Right ventricle myocardium inferior (tissue), 1 donor: ENCODE measurements around the gene MYOM3. TPM values are rescaled to one million over a fixed set of nuclear protein-coding genes. Genes with fewer than 3 reads are reported as not detected.

Experiments
- ATAC-seq: fragments of 200-7000 bp; cut with Tn5 transposase; one replicate; pipeline ENCODE4 v1.9.1; 2020; ENCODE audit warnings: mild to moderate bottlenecking, moderate library complexity
- DNase-seq: peaks from one replicate; pipeline ENCODE4 v3.0.0; 2021; ENCODE audit errors: missing footprints
- intact Hi-C: fragments of 100-400 bp; cut with DNase I; formaldehyde crosslinking; loops from one replicate; pipeline ENCODE4 v1.11.0; 2022
- long read RNA-seq: library from polyadenylated mRNA; unstranded; transcript quantifications from one replicate; pipeline ENCODE4 v2.0.0, GENCODE V29; 2021
- total RNA-seq: library from RNA; stranded (reverse); fragmentation: NEBNext Ultra II Directional; extraction: Animal tissue kit (Norgen Biotek cat#: 25700); gene quantifications from one replicate; pipeline ENCODE4 v1.2.1, GENCODE V29; 2021
- donor health status: DM: no; HTN: yes; CAD: no; lungs with severe emphysema.

Gene MYOM3
- 403 TPM for total RNA-seq
- long read RNA-seq, full-length matches to known transcripts = 55 of 294 reads
- long read RNA-seq, partial matches to known transcripts = 224 of 294 reads
- long read RNA-seq, other reads (novel, unspliced or antisense) = 15 of 294 reads

DNA sequence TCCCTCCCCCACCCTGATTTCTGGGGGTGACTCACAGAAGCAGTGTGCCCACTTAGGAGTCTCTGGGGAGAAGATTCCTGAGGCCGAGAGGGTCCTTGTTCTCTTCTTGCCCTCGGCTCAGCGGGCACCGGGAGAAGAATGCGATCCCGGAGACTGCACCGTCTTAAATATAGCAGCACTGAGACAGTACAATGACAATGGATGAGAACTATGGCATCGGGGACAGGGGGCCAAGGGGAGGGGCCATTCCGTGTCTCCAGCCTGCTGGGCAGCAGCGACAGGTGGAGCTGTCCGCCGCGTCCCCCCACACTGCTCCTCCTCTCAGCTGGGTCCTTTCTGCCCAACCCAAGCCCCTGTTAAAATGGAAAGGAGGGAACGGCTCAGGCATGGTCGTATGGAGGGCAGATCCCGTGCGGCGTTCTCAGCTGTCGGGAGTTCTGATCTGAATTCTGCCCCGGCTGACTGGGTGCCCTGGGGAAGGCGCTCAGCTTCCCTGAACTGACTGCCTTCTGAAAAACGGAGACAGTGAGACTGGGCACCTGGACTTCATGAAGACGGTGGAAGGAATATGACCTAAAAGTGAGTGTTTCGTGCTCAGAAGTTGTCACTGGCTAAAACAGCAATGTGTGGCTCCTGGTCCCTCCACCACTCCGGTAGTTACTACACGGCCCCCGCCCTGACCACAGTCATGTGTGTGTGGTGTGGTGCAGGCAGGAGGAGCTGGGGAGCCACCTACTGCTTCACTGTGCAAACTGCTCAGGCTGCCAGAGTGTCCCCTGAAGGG is at the start of gene MYOM3:
TSS of gene MYOM3 (minus strand) at position 140 of the 784 bp plus-strand sequence. CDS start 3,499 bp downstream, outside the sequence.
- ATAC-seq (peak; percentile 74), DNase-seq (no peak)
- intact Hi-C loops = loop anchor here (1.0 to 5.0 kb wide), 2 partner anchors 41 to 155 kb away; partner anchors contain the start of gene PNRC2

DNA sequence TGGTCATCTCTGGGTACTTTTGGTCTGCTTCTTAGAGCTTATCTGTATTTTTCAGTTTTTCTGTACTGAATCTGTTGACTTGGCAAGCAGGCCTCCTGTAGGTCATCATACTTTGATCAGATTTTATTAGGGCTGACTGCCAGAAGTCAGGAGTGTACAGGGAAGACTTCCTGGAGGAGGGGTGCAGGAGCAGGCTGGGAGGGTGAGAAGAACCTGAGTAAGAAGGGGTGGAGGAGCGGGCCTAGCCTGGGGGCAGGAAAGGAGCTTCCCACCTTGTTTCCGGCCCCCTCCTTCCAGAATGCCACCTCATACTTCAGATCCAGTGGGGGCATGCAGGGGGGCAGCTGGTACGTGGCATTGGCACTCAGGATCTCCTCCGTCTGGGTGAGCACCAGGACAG is 49.3 kb upstream of the MYOM3 start:
- no peak for ATAC-seq
- intact Hi-C loops = no loop called here
- no peak for DNase-seq

DNA sequence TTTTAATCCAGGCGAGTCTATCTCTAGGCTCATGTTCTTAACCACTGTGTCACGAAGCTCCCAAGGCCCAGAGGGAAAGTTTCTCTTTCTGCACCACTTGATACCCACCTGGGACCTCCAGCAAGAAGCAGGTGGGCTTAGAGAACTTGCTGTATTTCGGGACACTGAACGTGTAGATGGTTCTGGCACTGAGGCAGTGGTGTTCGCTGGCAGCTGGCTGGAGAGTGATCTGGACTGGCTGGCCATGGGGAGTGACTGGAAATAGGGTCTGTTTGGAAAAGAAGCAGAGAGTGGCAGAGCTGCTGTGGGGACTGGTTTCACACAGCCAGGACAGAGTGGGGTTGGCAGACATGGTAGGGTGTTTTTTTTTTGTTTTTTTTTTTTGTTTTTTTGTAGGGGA is 47.4 kb upstream of the MYOM3 start:
- intact Hi-C loops = no loop called here
- ATAC-seq (no peak), DNase-seq (no peak)

DNA sequence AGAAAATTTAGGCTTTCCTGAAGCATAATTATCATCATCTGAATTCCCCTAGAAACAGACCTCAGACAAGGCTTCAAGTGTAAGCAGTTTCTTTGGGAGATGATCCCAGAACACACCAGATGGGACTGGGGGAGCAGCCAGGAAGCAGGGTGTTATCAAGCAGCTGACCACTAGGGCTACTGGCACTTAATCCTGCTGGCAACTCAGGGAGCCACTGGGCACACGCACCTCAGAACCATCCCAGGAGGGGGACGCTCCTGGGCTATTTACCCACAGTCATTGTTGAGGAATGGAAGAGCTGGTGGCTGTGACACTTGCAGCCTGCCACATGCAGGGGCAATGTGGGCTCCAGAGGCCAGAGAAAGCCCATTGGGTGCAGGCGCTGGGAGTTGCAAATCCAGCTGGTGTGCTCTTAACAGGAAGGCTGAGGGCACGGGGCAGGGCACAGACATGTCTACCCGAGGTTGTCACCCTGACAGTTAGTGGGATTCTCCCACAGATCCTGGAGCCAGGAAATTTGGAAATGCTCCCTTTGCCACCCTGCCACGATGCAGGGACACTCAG is 46.1 kb upstream of the MYOM3 start:
- peak; percentile 47 for ATAC-seq

DNA sequence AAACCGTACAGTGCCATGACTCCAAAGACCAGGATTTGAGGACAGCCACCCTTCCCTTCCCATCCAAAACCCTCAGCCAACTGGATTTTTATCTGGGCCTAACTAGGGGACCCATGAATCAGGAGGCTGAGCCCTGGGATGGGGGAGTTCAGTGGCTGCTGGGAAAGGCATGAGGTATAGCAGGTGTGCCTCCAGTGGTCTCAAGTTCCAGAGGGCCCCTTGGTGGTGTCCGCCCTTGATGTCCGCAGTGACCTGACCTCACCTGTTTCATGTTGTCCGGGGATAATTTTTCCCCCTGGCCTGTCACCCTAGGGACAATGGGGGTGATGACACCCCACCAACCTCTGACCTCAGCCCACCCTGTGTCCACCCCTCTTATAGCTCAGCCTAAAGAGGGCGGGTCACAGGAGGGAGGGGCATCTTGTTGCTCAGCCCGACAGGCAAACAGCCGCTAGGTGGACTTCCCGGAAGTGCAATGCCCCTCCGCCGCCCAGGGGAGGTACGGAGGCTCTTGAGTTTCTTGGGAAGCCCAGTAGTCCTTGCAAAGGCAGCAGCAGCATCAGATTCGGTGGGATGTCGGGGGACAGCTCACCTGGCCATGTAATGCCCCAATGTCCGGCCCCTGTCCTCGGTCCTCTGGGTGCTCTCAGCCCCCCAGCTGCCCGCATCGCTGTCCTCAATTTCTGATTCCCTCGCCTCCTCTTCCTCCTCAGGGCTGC is 44.8 kb upstream of the MYOM3 start:
- intact Hi-C loops = no loop called here
- DNase-seq (no peak), ATAC-seq (no peak)

More for the DNA sequence above, 46.1 kb upstream of the MYOM3 start:
- intact Hi-C loops = no loop called here
- DNase-seq = no peak

DNA sequence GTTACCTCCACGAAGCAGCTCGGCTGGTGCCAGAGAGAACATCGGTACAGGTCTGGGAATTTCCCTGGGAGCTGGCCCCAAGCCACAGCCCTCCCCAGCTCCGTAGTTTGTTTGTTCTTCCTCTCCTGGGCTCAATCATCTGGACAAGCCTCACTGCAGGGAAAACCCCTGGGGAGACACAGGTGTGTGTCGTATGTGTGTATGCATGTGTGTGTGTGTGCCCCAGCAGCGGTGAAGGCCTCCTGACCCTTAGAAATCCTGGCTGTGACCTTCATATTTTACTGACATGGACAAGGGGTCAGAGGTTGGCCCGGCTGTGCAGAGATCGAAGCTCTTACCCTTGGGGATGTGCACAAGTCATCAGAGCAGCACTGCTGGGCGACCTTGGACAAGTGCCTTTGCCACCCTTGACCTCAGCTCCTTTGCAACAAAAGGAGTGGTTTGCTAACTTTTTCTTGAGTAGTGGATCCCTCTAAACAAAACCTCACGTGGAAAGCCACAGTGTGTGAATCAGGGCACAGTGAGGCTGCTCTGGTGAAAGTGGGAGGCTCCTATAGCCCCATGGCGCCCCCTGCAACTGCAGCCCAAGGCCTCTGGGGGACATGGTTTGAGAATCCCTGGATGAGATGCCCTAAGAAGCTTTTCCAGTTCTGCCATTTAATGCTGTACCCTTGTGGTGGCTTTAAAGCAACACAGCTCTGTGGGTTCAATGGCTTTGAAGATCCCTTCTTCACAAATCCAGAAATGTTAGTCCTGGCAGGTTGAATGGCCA is 43.3 kb upstream of the MYOM3 start:
- ATAC-seq (no peak), DNase-seq (no peak)
- intact Hi-C loops = no loop called here

DNA sequence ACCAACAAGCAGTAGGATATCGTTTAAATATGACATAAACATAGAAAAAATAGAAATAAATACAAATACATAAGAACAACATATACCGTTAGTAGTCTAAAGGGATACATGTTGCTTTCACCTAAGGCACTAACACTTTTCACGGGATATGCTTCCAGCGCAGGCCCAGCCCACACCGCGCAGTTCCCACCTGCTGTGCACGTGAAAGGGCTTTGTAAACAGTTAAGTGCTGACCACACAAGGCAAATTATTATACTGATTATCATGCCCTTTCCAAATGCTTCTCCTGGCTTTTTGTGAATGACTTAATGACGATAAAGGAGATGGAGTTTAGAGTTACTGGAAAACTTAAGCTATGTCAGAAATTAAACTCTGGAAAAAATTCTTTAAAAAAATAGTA is 42.3 kb upstream of the MYOM3 start:
- ATAC-seq (no peak), DNase-seq (no peak)
- intact Hi-C loops = no loop called here

DNA sequence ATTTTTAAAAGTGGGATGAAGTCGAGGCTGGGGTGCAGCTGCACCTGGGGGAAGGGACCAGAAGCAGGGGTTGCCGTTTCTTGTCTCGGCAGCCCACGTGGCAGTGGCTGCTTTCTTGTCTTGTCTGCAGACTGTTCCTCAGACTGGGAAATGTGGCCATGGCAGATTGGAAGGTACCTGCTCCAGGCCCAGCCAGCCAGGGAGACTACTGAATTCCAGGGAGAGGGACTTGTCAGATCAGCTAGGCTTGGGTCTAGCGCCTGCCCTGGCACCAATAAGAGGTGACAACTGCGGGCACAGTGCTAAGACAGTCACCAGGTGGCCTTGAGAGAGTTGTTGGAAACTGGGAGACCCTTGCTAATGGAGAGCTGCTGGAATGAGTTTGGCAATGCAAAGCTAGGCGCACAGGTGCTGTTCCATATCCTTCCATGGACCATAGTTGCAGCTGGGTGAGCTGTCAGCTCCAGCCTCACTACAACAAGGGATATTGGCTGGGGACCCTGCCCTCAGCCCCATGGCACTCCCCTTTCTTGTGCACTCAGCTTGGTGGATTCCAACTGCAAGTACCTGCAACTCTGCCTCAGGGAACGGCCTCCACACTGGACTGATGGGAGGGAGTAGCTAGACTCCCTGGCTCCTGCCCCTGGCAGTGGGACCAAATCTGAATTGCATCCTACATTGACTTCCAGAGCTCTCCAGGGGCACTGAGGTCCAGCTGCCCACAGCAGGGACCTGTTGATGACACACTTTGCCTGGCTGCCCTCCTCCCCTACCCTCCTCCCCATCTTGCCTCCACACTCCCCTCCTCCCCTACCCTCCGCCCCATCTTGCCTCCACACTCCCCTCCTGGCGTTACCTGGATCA is 40.9 kb upstream of the MYOM3 start:
- DNase-seq (no peak), ATAC-seq (no peak)
- intact Hi-C loops = no loop called here

DNA sequence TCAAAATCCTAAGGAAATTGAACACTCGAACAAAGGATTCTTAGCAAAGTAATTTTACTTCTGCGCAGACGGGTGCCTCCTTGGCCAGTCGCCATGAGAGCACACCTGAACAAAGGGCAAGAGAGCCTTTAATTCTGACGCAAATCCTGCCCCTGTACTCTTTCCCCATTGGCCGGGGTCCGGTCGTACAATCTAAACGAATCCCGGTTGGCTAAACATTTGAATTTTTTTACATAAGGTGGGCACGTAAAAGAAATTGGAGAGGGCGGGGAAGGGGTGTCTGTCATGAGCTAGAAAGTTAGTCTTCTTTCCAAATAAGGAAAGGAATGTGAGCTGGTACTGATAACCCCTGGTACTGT is 39.2 kb upstream of the MYOM3 start:
- no peak for DNase-seq
- intact Hi-C loops = no loop called here
- ATAC-seq = no peak

DNA sequence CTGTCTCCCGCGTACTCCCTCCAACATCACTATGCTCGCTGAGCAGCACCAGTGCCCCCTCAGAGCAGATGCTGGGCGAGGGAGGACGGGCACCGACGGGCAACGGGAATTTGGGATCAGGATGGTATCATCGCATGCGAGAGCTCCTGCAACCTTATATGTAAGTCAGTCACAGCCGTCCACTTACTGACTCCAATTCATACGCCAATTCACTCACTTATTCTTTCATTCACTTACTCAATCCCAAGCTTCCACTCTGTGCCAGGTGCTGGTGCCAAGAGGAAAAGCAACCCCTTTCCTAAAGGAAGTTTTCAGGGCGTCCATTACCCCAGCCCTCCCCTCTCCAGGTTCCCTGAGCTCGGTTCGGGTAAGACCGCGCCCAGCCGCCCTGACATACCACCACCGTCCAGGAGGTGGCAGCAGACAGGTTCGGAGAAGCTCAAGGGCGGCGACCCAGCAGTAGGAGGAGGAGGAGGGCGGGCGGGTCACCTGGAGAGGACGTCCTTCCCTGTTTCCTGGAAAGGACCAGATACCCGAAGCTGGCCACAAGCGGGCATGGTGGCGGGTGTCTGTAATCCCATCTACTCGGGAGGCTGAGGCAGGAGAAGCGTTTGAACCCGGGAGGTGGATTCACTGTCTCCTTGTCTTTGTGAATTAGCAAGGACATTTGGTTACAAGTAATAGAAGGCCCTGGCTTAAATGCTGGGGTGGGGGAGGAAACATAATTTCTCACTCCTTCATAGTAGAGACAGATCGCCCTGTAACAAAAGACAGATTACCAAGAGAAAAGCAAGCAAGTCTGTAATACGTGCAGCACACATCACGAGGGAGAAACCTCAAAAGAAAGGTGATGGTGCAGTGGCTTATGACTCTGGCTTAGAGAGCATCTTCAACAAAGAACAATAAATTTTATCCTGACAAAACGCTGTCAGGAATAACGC is 38.6 kb upstream of the MYOM3 start:
- intact Hi-C loops = no loop called here
- DNase-seq (peak; percentile 94), ATAC-seq (peak; percentile 92)

DNA sequence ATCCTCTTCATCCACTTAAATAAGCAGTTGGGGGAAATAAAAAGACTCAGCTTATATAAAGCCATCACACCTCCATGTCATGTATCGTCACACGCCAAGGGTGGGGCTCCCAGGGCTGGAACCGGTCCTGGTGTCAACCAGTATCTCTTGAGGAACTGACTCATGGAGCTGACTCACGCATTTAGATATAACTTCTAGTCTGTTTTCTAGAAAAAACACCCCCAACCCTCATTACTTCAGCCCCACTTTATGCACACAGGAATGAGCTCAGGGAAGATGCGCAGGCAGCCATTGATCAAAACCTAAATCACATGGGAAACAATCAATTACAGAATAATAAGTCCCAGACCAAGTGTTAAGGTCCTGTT is 37.9 kb upstream of the MYOM3 start:
- no peak for DNase-seq
- no peak for ATAC-seq
- intact Hi-C loops = no loop called here

DNA sequence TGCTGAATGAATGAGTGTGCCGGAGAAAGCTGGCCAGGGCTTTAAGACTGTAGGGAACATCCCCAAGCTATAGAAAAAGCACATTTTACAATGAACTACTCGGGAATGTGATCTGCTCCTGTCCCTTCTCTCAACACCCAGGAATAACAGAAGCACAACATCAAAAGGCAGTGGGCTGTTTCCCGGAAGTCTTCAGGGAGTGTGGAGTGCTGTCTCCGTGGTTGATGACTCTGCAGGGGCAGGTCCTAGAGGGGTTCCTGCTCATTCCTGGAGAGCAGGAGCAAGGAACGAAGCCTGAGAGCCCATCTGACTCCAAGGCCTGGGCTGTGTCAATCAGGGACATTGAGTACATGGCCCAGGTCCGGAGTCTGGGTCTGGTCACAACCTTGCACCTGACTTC is 35.9 kb upstream of the MYOM3 start:
- no peak for ATAC-seq
- intact Hi-C loops = no loop called here
- DNase-seq = no peak

DNA sequence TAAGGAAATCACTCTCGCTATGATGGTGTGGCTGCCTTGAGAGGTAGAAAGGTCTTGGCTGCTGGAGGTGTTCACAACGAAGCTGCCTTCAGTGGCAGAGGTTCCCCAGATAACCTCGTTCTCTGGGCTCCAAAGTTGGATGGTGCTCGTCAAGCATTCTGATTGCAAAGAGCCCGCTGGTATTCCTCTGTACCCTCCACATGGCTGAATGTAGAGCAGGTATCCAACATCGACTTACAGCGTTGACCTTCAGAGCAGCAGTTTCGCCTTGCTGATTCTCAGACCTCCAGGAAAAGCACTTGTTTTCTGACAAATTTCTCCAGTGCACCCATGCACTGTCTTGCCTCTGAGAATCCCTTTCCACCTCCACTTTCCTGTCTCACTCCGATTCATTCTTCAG is 35.3 kb upstream of the MYOM3 start:
- DNase-seq (no peak), ATAC-seq (no peak)
- intact Hi-C loops = no loop called here

DNA sequence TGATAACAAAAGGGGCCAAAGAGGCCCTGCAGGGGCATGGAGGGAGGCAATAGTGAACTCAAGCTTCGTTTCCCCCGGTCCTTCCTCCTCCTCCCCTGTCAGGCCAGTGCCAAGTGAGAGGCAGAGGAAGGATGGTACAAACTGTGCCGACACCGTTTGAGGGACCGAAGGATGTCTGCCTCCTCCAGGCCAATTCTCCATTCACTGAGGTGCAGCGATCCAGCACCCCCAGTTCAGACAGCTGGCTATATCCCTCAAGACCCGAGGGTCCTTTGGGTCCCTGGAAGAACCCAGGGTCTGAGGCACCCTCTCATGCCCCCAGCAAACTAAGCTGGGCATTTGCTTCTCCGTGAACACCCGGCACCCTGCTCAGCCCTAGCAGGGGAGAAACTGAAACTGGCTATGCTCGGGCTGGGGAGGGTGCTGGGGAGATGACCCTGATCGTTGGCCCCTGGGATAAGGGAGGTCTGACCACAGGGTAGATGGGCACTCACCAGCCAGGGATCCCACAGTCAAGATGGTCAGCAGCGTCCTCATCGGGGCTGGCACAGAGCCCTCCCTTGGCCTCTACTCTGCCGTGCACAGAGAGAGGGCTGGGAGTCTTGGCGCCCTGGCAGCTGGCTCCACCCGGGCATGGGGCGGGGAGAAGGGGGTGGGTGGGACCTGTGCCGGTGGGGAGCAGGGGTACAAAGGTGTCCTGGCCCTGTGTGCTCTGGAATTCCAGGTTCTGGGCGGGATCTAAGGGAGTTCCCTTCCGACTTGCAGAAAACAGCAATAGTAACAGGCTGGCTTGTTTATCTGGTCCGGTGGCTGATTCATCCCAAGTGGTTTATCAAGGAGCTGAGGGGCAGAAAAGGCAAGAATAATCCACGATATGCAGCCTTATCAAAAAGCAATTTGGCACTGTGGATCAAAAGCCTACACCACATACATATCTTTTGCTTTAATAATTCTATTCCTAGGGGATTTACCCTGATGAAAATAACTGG is 30.9 kb upstream of the MYOM3 start, which contains the start of gene IL22RA1:
TSS of gene IL22RA1 (minus strand) at position 595 of the 989 bp plus-strand sequence. CDS start at position 537, 58 bp downstream.
- peak; percentile 35 for ATAC-seq
- no peak for DNase-seq

DNA sequence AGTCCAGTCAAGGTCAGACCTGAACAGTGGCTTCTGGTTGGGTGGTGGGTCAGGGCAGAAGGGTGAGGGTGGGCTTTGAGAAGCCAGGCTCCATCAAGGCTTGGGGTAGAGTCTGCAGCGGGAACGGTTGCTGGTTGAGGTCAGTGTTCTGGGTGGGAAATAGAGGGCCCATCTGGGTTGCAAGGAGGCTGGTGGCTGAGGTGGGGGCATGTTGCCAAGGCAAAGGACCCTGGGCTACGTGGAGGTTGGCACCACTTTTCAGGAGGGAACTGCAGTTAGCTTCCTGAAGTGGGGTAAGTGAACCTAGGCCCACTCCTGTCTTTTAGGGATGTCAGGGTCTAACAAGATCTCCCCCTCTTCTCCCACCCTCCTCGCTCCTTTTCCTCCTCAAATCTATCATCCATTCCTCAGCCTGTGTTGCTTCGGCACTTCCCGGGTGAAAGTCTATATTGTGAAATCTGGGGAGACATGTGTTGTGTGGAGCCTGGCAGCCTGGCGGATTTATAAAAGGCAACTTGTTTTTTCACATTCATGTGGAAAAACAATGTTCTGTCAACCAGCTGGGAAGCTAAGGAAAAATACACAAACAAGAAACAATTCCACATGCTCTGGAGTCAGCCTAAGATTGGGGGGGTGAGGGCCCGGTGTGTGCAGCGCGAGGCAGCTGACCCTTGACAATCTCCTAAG is 29.5 kb upstream of the MYOM3 start:
- intact Hi-C loops = no loop called here
- no peak for ATAC-seq

More for the DNA sequence above, 30.9 kb upstream of the MYOM3 start, which contains the start of gene IL22RA1:
- intact Hi-C loops = no loop called here

More for the DNA sequence above, 29.5 kb upstream of the MYOM3 start:
- DNase-seq = no peak
